Activated T-helper 1 cell treated with Interleukin-2 at 50 U/mL for 16 hours (primary cell): Measurements from ENCODE around the gene HDGFL2.
"Not testable (repeated sequence)": the region's sequence is repeated elsewhere in the genome, so short reads cannot be mapped to it uniquely, and the experiment has no call there.

Experiments
- DNase-seq: peaks from one replicate; pipeline ENCODE4 v3.0.0-alpha.2; 2020; ENCODE audit warnings: low read depth

HDGFL2 gene

DNA sequence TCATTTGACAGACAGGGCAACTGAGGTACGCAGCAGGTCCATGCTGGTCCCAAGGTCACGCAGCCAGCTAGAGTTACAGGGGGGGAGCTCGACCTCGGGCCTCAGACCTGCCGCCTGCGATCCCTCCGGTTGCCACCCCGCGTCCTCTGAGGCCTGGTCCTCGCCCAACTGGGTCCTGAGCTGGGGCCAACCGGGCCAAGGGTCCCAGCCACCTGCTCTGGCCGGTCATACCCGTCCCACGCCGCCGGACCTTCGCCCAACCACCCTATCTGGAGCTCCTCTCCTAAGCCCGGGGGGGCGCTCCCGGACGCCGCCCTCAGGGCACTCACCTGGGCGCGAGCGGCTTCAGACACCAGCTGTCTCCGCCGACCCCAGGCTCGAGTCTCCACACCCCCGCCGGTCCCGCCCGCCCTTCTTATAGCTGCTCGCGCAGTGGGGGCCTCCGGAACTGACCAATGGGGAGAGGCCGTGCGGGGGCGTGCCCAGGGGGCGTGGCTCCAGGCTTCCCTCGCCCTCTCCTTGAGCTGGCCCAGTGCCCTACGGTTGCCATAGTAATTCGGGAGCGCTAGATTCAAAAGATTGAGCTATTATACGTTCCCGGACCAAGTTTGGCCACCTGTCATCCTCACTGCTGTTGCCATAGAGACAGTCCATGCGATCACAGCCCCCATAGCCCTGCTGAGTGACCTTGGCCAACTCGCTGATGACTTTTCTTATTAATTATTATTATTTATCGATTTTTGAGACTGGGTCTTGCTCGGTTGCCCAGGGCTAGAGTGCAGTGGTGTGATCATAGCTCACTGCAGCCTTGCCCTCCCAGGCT is 63.0 kb downstream of the HDGFL2 start, which contains the start of gene PLIN5:
TSS of gene PLIN5 (minus strand) at position 389 of the 823 bp plus-strand sequence. CDS start 1,150 bp downstream, outside the sequence.
- DNase-seq: no peak

DNA sequence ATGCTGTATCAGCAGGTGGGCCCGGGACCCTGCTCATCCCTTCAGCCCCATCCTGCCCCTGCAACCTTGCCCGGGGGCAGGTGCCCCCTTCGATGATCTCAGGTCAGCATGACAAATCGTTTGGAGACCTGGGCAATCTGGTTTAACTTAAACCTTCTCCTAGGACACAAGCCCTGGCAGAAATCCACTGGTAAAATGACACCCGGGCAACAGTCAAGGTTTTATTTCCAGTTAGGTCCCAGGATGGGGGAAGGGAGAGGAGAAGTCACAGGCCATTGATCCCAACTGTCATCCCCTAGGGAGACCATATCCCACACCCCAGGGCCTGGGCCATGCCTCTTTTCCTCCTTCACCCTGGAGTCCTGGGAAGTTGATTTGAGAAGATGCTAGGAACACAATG is 64.7 kb downstream of the HDGFL2 start:
- DNase-seq: no peak

DNA sequence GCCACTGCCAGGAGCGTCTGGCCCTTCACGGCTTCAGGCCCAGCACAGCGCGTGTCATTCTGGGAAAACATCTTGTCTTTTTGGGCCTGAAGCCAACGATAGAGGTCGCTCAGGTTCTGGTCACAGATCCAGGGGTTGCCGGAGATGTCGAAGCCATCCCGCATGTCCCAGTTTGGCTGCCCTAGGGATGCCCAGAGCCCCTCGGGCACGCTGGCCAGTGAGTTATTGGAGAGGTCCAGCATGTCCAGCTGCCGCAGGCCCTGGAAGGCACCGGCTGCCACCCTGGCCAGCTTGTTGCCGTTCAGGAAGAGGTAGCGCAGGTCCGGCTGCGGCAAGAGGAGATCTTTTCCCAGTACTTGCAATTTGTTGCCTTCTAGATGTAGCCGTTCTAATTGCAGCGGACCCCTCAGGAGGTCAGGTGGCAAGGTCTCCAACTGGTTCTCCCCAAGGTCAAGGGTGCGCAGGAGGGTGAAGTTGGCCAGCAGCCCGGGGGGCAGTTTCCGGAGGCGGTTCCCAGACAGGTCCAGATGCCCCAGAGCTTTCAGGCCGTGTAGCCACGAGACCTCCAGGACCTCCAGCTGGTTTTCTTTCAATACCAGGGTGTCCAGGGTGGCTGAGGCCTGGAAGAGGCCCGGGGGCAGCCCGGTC is 66.0 kb downstream of the HDGFL2 start:
- no peak for DNase-seq

DNA sequence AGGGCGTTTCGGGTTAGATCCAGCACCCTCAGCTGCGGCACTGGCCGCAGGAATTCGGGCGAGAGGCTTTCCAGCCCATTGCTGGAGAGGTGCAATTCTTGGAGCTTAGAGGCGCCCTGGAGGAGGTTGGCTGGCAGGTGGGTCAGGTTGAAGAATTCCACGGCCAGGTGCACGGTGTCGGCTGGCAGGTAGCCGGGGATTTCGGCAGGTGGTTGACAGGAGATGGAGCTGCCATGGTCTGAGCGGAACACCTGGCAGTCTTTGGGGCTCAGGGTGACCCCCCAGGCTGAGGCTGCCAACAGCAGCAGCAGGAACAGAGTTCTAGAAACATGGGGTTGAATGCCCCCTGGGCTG is 66.5 kb downstream of the HDGFL2 start:
- DNase-seq: no peak

DNA sequence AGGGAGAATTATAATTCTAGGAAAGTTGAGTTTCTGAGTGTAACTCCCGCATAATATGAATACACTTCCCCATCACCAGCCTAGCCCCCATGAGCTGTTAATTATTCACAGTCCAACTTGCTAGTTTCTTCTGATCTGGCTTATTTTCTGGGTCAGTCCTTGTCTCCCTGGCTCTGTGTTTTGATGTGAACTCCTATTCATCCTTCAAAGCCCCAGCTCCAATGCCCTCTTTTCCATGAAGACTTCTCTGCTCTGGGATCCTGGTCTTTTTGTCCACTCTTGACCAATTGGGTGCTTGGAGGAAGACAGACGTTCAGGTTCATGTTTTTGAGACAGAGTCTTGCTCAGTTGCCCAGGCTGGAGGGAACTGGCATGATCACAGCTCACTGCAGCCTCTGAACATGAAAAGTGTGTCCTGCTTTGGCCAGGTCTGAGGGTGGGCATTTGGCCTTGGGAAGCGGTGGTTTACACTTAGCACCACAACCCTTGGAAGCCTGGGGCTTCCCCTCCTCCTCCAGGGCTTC is 67.1 kb downstream of the HDGFL2 start:
- no peak for DNase-seq

DNA sequence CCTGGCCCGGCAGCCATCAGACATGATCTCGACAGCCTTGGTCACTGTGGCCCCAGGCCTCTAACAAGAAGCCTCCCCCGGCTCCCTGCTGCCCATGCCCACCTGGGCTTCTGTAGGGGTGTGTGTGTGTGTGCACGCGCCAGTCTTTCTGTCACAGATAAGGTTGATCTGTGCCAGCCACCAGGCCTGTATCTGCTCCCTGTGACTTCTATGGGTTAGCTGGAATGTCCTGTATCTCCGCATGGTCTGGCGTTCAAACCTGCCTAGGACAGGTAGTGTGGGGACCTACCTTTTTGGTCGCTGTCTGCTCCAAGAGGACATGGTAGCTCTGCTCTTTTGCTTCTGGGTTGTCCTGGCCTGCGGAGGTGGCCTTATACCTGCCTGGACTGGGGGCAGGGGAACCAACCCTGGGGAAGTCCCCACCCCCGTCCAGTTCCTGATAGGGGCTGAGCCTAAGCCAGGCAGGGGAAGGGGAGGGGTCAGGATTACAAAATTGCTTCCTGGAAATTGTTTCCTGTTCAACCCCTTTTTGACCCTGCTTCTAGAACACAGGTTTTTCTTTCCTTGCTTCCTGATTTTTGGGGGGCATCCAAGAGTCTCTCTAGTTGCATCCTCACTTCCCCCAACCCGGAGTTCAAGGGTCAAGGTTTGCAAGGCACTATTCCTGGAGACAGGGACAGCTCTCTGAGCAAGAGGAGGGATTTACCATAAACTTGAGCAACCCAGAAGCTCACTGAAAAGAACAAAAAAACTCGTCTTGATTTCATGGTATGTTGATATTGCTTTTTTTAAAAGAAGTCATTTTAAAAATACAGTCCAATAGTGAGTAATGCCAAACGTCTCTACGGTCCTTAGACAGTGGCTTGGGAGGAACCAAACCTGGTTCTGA is 67.8 kb downstream of the HDGFL2 start, which contains the start of gene LRG1:
TSS of gene LRG1 (minus strand) at position 344 of the 889 bp plus-strand sequence. CDS start at position 321, 23 bp downstream.
- no peak for DNase-seq

DNA sequence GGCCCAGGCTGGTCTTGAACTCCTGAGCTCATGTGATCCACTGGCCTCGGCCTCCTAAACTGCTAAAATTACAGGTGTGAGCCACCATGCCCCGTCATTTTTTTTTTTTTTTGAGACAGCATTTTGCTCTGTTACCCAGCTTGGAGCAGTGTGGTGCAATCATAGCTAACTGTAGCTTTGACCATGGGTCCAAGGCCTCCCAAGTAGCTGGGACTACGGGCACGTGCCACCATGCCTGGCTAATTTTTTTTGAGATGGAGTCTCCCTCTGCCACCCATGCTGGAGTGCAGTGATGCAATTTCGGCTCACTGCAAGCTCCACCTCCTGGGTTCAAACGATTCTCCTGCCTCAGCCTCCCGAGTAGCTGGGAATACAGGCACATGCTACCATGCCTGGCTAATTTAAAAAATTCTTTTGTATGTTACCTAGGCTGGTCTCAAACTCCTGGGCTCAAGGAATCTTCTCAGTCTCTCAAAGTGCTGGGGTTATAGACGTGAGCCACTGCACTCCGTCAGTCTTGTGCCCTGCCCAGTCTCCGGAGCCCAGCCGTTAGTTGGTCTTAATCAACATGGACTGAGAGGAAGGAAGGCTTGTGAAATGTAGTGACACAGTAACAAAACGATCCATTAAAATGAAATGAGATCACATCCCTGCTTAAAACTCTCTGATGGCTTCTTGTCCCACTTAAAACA is 69.2 kb downstream of the HDGFL2 start:
- DNase-seq: no peak

DNA sequence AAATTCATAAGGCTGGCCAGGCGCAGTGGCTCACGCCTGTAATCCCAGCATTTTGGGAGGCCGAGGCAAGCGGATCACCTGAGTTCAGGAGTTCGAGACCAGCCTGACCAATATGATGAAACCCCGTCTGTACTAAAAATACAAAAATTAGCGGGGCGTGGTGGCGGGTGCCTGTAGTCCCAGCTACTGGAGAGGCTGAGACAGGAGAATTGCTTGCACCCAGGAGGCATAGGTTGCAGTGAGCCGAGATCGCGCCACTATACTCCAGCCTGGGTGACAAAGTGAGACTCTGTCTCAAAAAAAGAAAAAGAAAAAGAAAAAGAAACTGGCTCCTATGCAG is 69.7 kb downstream of the HDGFL2 start:
- not testable (repeated sequence) for DNase-seq

DNA sequence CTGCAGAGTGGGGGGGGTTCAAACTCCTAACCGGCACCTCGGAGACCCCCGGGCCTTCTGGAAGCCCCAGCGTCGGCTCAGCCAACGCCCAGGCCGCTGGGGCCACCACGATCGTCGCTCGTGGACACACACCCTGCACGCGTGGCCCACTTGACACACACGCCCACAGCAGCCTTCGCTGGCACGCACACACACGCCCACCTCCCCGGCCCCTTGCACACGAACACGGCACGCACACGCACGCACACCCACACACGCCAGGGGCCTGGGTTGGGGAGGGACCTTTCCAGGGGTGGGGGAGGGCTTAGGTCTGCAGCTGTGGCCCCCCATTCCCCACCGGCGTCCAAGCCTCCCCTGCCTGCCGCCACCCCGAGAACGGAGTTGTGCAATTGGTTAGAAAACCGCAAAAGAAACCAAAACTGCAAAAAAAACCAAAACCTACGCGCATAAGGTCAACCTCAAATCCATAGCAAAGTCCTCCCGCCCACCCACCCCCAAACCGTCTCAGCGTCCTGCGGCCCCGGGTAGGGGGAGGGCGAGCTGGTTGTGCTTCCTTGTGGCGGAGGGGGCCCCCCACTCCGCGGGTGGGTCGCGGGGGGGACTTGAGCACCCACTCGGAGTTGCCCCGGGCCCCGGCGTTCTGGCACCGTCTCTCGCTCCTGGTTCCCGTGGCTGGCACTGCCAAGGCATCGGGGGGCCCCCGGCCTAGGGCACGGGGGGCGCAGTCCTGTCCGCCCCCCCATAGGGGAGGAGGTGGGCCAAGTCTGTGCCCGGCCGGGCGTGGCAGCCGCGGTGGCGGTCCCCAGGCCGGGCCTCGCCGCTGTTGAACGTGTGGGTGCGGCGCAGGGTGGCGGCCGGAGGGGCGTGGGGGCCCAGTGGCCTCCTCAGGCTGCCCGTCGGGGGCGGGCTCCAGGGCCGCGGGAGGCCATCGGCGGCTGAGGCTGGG is 71.1 kb downstream of the HDGFL2 start:
- no peak for DNase-seq

DNA sequence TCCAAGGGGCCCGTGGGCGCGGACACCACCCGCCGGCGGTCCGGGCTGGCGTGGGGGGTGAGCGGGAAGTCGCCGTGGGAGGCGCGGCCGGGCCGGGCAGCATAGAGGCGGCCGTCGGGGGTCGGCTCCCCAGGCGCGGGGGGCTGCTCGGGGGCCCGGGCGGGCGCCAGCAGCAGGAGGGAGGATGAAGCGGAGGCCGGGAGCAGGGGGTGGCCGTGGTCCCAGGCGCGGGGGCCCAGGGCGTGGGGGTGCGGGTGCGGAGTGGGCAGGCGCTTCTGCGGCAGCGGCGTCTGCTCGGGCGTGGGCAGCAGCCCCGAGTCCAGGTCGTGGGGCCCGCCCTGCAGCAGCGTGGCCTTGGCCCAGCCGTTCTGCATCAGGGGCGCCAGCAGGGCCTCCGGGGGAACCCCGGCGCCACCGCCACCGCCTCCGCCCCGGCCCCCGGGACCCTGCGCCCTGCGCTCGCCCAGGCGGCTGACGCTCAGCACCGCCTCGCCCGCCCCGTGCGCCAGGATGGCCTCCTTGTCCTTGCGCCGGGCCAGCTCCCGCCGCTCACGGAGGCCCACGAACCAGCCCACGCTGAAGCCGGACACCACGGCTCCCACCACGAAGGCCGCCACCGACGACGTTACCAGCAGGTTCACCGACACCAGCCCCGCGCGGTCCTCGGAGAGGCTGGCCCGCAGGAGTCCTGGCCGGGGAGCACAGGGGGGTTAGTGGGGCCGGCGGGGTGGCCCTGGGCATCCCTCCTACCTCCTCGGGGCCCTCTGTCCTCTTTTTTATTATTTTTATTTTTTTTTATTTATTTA is 71.9 kb downstream of the HDGFL2 start:
- DNase-seq: no peak

DNA sequence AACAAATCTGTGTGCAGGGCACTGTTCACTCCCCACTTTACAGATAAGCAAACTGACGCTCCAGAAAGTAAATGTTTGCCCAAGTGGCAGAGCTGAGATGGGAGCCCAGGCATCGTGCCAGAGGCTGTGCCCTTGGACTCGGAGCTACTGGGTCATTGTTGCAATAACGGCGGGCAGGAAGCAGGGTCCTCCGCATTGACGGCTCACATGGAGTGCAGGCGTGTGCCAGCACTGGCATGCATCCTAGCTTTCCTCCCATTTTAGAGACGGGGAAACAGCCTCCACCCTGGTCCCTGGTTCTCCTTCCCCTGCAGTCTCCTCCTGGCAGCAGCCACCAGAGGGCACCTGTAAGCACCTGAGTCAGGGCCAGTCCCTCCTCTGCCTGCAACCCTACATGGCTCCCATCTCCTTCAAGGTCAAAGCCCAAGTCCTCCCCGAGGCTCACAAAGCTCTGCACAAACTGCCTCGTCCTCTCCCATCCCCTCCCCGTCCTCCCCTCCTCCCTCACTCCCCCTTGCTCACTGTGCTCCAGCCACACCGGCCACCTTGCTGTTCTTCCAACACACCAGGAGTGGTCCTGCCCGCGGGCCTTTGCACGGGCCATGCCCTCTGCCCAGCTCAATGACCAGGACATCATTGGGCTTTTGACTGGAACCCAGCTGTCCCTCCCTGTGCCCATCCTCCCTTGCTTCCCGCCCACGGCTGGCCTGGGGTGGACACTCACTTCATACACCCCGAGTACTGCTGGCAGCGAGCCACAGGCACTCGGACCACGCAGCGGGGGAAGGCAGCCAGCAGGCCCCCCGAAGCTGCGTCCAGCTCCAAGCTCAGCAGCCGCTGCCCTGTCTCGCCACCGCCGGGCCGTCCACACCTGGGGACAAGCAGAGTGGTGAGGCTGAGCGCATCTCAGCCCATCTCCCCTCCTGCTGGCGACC is 75.5 kb downstream of the HDGFL2 start:
- no peak for DNase-seq

DNA sequence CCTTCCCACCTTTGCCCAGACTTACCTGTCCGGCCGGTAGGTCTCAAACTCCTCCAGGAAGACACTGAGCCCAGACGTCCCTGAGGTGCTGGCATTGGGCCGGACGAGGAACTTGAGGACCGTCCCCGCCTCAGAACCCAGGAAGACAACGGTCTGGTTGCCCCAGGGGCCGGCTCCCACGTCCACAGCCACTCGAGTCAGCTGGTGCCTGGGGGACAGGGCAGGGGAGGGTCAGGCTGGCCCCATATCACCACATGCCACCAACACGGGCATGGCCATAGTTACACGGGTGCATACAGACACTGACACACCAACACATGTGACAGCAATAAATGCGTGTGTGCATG is 76.1 kb downstream of the HDGFL2 start:
- DNase-seq: no peak

DNA sequence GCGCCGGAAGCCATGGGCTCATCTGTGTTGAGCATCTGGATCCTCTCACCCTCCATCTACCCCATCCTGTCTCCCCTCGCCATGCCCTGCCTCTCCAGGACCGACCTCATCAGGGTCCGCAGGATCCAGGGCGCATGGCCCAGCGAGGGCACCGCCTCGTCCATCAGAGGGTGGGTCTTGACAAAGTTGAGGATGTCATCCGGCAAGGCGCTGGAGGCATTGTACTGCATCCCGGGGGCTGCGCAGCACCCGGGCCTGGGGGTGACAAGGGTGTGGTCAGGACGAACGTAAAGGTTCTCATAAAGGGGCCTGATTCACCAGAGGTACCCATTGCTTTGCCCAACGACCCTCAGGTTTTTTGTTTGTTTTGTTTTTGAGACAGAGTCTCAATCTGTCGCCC is 77.9 kb downstream of the HDGFL2 start:
- no peak for DNase-seq

DNA sequence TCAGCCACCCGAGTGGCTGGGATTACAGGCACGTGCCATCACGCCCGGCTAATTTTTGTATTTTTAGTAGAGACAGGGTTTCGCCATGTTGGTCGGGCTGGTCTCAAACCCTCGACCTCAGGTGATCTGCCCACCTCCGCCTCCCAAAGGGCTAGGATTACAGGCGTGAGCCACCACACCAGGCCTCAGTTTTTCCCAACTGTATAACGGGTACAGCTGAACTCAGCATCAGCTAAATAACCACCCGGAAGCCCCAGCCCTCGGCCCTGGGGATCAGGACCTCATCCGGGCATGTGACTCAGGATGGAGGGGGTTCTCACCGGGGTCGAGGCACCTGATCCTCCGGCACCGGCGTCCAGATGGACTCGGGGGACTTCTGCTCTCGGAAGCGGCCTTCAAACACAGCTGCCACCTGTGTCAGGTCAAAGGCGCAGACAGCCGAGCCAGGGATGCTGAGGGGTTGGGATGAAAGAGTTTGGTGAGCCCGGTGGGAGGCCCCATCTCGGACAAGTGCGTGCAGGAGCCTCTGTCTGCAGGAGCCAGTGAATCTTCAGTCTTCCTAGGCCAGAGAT is 78.5 kb downstream of the HDGFL2 start:
- no peak for DNase-seq
